Measurements from ENCODE around the gene XRN1. TPM values are rescaled to one million over a fixed set of nuclear protein-coding genes. Genes with fewer than 3 reads are reported as not detected.

XRN1 gene
- total and polyA plus RNA-seq, 11 donors = 3.8 to 35.5 (median 17.3) TPM

- Histone ChIP-seq H3K4me1 (no peaks in the 10 kb centered on the region), H3K27ac (no peak overlapping the region), H3K4me3 (no peak overlapping the region), H3K36me3 (no peaks in the 10 kb centered on the region), H3K27me3 (no peaks in the 10 kb centered on the region), H3K9me3 (peaks cover 0 to 21% (median 1%) of the 10 kb centered on the region in 12 donors)
- intact Hi-C loops (cut with DNase I) = no loop called here
- 66 to 94% (median 93%) methylated on average over 2 of the region's 2 CpGs for WGBS, 4 donors
- ATAC-seq = no peak
- TF ChIP-seq CTCF (IDR thresholded peaks at IDR 0.05) (no peak), POLR2A (IDR thresholded peaks at IDR 0.05) (no peak)
- no peak for DNase-seq
Measured at GRCh38 chr3:142298626-142299025, 149.2 kb downstream of the XRN1 start.

GRCh38 chr3:142296507-142296906 is 151.3 kb downstream of the XRN1 start:
- no peaks in the 10 kb centered on the region for H3K36me3 ChIP-seq
- intact Hi-C loops (cut with DNase I) = no loop called here
- WGBS, 4 donors = 75 to 92% (median 89%) methylated on average over 1 of the region's 1 CpG
- TF ChIP-seq CTCF (IDR thresholded peaks at IDR 0.05) (no peak), POLR2A (IDR thresholded peaks at IDR 0.05) (no peak)
- DNase-seq (no peak), ATAC-seq (no peak)
- no peaks in the 10 kb centered on the region for H3K4me1 ChIP-seq
- no peak overlapping the region for H3K27ac ChIP-seq
- H3K4me3 ChIP-seq = no peak overlapping the region
- peaks cover 0 to under 1% (median 0%) of the 10 kb centered on the region in 12 donors for H3K9me3 ChIP-seq
- no peaks in the 10 kb centered on the region for H3K27me3 ChIP-seq

- H3K27me3 ChIP-seq = no peaks in the 10 kb centered on the region
- no peaks in the 10 kb centered on the region for H3K36me3 ChIP-seq
- 94 to 97% (median 95%) methylated on average over 5 of the region's 5 CpGs for WGBS, 4 donors
- intact Hi-C loops (cut with DNase I) = loop anchor here in 1 of 10 donors (10.0 kb wide), 1 partner anchor 163 kb away; no protein-coding TSS in a partner anchor
- no peaks in the 10 kb centered on the region for H3K4me1 ChIP-seq
- TF ChIP-seq CTCF (IDR thresholded peaks at IDR 0.05) = no peak
- no peak for TF ChIP-seq POLR2A (IDR thresholded peaks at IDR 0.05)
- DNase-seq (no peak), ATAC-seq (no peak)
- H3K4me3 ChIP-seq = no peak overlapping the region
- peaks cover 0 to 21% (median 9%) of the 10 kb centered on the region in 12 donors for H3K9me3 ChIP-seq
- H3K27ac ChIP-seq = no peak overlapping the region
Measured at GRCh38 chr3:142287866-142288638, 159.8 kb downstream of the XRN1 start.

- intact Hi-C loops (cut with DNase I) = loop anchor here in 1 of 10 donors (10.0 kb wide), 1 partner anchor 160 kb away; no protein-coding TSS in a partner anchor
- no peaks in the 10 kb centered on the region for H3K27me3 ChIP-seq
- H3K4me1 ChIP-seq = peaks cover 0 to under 1% (median 0%) of the 10 kb centered on the region in 12 donors
- H3K4me3 ChIP-seq = no peak overlapping the region
- peaks cover 0 to 21% (median 9%) of the 10 kb centered on the region in 12 donors for H3K9me3 ChIP-seq
- ATAC-seq = no peak
- WGBS, 4 donors = 66 to 75% (median 69%) methylated on average over 2 of the region's 2 CpGs
- no peak overlapping the region for H3K27ac ChIP-seq
- no peak for DNase-seq
- TF ChIP-seq POLR2A (IDR thresholded peaks at IDR 0.05) (no peak), CTCF (IDR thresholded peaks at IDR 0.05) (no peak)
- no peaks in the 10 kb centered on the region for H3K36me3 ChIP-seq
Measured at GRCh38 chr3:142285083-142285517, 162.7 kb downstream of the XRN1 start.

Data from heart left ventricle (tissue), 16 donors.